GM06990 (cell line): Measurements from ENCODE around the gene STEAP1.

Experiments
- DNase-seq: peaks from one replicate; pipeline ENCODE4 v3.0.0-alpha.2; 2011; ENCODE audit not compliant: insufficient read length; ENCODE audit errors: extremely low read depth
- H3K27me3 ChIP-seq: replicated peaks from 2 replicates; pipeline ENCODE4 v1.6.0; 2011; ENCODE audit warnings: low read length; ENCODE audit not compliant: control insufficient read depth, insufficient read depth
- H3K36me3 ChIP-seq: 2 replicates; pipeline ENCODE4 v1.5.1; 2011; ENCODE audit warnings: low read length; ENCODE audit not compliant: control insufficient read depth, insufficient read depth
- H3K4me3 ChIP-seq: replicated peaks from 2 replicates; pipeline ENCODE4 v1.5.1; 2011; ENCODE audit warnings: low read depth, mild to moderate bottlenecking, control low read depth, low read length
- TF ChIP-seq, protein P1 (sequence below): IDR thresholded peaks from 2 replicates; pipeline ENCODE4 v1.5.1; 2011; ENCODE audit warnings: low read length, control low read depth, mild to moderate bottlenecking, inconsistent platforms; ENCODE audit not compliant: insufficient read depth, poor library complexity, severe bottlenecking

The STEAP1 gene

GRCh38 chr7:90173127-90173844, 19.0 kb downstream of the STEAP1 start:
- H3K27me3 ChIP-seq = no peaks in the 10 kb centered on the region
- DNase-seq = no peak
- no peaks in the 10 kb centered on the region for H3K36me3 ChIP-seq
- H3K4me3 ChIP-seq = no peak overlapping the region
- TF ChIP-seq, protein P1, sequence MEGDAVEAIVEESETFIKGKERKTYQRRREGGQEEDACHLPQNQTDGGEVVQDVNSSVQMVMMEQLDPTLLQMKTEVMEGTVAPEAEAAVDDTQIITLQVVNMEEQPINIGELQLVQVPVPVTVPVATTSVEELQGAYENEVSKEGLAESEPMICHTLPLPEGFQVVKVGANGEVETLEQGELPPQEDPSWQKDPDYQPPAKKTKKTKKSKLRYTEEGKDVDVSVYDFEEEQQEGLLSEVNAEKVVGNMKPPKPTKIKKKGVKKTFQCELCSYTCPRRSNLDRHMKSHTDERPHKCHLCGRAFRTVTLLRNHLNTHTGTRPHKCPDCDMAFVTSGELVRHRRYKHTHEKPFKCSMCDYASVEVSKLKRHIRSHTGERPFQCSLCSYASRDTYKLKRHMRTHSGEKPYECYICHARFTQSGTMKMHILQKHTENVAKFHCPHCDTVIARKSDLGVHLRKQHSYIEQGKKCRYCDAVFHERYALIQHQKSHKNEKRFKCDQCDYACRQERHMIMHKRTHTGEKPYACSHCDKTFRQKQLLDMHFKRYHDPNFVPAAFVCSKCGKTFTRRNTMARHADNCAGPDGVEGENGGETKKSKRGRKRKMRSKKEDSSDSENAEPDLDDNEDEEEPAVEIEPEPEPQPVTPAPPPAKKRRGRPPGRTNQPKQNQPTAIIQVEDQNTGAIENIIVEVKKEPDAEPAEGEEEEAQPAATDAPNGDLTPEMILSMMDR = no peak

DNA sequence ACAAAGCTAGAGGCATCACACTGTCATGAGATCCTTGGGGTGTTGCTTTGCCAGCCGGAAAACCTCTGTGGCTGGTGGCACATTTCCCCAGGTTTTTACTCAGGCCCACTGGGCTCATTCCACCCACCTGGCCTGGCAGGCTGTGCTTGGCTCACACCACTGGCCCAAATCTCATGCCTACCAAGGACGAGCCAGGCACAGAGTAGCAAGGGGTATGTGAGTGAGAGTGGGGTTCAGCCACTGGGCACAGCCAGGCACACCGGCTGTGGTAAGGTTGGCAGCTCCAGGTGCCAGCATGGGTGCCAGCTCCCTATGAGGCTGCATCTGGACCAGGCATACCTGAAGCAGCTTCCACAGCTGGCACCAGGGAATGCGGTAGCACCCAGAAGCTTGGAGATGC, 21.4 kb downstream of the STEAP1 start:
- H3K27me3 ChIP-seq = no peaks in the 10 kb centered on the region
- no peaks in the 10 kb centered on the region for H3K36me3 ChIP-seq
- no peak for DNase-seq
- no peak overlapping the region for H3K4me3 ChIP-seq
- TF ChIP-seq, protein P1 = no peak

DNA sequence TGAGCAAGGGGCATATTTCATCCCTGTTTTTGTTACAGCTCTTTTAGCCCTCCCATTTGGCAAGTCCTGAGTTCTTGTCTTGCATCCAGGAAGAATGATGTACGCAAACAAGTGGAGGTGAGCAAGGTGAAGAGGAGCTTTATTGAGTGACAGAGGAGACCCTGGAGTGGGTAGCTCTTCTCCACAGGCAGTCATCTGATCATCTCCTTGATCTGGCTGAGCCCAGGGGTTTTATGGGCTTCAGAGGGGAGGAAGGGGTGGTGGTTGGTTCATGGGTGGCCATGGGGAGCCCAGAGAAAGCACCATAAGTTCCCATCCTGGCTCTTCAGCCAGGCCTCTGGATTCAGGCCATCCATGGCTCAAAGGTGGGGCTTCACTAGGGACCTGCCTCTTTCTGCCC, 21.9 kb downstream of the STEAP1 start:
- no peaks in the 10 kb centered on the region for H3K36me3 ChIP-seq
- H3K4me3 ChIP-seq = no peak overlapping the region
- H3K27me3 ChIP-seq = no peaks in the 10 kb centered on the region
- DNase-seq = no peak
- TF ChIP-seq, protein P1 = no peak

- Histone ChIP-seq H3K27me3 (no peaks in the 10 kb centered on the region), H3K4me3 (no peak overlapping the region), H3K36me3 (no peaks in the 10 kb centered on the region)
- no peak for DNase-seq
- TF ChIP-seq, protein P1 = no peak
Measured at GRCh38 chr7:90178166-90178565, 23.9 kb downstream of the STEAP1 start.

DNA sequence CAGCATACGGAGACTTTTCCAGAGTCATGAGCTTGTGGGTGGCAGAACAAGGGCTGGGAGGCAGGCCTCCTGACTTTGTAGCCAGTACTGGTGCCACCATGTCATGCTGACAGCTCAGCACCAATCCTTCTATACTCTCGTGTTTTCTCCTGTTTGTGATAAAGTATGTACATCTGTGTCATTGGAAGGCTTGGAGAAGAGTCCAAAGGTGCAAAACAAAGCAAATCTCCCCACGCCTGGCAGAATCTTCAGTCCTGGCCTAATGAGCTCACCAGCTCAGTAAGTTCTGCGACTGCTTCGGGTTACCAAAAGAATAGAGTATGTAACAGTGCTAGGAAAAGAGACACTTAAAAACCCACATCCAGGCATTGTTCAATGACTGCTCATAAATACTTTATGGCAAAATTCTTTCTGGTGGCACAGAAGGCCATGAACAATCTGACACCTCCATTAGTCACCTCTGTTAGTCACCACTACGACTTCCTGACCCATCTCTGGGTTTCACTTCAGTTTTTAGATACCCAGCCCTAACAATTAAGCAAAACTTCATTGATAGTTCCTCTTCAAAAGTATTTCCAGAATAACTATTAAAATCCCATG, 24.5 kb downstream of the STEAP1 start:
- H3K36me3 ChIP-seq = no peaks in the 10 kb centered on the region
- TF ChIP-seq, protein P1 = no peak
- no peaks in the 10 kb centered on the region for H3K27me3 ChIP-seq
- H3K4me3 ChIP-seq = no peak overlapping the region
- DNase-seq = no peak
